Right renal pelvis (tissue), 4 donors: ENCODE data around the gene PPARD. TPM values are rescaled to one million over a fixed set of nuclear protein-coding genes. Genes with fewer than 3 reads are reported as not detected.

ENCODE experiments used
- DNase-seq, 4 donors: peaks; one replicate each; pipeline ENCODE4 v3.0.0-alpha.2; 2013; ENCODE audit warnings: low read depth in 4 of 4, low spot score in 3 of 4, missing footprints in 1 of 4
- polyA plus RNA-seq, 4 donors: library from polyadenylated mRNA; unstranded; fragments of 120-200 nt; gene quantifications; one replicate each; pipeline ENCODE4 v1.2.1, GENCODE V29; 2013; ENCODE audit not compliant: insufficient read length in 4 of 4

Gene PPARD
- polyA plus RNA-seq, 4 donors = 22.5 to 27.5 (median 24.0) TPM

DNA sequence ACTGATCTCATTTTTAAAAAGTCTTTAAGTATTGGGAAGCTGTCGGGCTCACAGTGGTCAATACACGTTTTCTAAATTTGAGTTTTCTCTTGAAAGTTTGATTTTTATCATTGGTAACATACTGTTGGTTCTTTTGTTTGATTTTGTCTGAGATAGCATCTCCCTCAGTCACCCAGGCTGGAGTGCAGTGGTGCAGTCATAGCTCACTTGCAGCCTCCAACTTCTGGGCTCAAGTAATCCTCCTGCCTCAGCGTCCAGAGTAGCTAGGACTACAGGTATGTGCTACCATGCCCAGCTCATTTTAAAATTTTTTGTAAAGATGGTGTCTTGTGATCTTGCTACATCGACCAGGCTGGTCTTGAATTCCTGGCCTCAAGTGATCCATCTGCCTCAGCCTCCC, 9.1 kb downstream of the PPARD start:
- DNase-seq = no peak

DNA sequence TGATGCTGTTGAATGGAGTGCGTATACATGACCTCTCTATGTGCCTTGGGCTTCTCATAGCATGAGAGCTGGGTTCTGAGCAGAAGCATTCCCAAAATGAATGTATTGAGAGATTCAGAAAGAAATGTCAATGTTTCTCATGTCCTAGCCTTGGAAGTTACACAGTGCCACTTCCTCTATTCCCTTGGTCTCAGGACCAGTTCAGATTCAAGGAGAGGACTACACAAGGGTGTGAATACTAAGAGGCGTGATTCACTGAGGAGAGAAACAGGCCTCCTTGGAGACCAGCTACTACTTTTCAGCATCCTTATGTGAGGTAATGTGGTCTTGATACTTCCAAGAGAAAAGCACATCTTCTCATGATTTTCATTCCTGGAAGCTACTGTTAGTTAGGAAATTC, 10.4 kb downstream of the PPARD start:
- DNase-seq = no peak

DNA sequence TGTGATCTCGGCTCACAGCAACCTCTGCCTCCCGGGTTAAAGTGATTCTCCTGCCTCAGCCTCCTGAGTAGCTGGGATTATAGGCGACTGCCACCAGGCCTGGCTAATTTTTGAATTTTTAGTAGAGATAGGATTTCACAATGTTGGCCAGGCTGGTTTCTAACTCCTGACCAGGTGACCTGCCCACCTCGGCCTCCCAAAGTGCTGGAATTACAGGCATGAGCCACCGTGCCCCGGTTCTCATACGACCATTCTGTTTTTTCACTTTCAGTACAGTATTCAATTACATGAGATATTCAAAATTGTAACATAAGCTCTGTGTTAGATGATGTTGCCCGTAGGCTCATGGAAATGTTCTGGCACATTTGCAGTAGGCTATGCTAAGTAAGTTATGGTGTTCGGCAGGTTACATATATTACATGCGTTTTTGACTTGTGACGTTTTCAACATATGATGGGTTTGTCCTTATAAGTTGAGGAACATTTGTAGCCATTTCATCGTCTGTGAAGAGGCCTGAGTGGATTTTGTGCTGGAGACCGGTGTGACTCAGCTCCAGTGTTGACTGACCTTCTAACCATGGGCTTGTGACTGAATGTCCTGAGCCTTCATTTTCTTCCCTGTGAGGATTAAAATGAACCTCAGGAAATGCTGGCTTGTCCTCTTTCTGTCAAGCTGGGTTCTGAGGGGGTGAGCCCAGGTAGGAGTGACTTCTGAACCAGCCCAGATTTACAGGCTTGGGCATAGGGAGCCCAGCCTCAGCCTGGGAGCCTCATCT, 12.2 kb downstream of the PPARD start:
- no peak for DNase-seq

DNA sequence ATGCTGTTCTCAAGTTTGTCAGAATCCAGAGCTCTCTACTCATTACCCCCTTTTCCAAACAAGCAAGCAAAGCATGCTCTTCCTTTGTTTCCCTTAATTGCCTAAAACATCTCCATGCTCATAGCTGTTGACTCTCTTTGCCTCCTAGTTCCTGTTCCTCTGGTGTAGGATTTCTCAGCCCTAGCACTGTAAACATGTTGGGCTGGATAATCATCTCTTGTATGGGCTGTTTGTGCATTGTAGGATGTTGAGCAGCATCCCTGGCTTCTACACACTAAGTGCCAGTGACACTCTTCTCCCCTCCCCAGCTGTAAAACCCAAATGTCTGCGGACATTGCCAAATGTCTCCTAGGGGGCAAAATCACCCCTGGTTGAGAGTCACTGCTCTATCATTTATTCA, 14.0 kb downstream of the PPARD start:
- no peak for DNase-seq

DNA sequence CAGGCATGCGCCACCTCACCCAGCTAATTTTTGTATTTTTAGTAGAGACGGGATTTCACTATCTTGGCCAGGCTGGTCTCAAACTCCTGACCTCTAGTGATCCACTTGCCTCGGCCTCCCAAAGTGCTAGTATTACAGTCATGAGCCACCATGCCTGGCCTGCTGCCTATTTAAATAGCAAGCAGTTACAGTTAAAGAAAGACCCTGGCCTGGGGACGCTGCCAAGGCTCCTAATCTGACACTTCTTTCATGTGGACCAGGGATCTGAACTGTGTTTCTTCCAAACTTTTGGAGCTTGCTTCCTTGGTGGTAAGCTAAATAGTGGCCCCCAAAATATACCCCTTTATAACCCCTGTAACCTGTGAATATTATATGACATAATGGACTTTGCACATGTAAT, 15.3 kb downstream of the PPARD start:
- no peak for DNase-seq

DNA sequence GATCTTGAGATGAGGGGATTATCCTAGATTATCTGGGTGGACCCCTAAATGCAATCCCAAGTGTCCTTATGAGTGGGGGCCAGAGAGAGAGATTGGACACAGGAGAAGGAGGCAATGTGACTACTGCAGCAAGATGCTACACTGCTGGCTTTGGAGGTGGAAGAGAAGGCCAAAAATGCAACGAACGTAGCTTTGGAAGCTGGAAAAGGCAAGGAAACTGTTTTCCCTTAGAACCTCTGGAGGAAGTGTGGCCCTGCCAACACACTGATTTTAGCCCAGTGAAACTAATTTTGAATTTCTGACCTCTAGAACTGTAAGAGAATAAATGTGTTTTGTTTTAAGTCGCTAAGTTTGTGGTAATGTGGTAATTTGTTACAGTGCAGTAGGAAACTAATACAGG, 15.7 kb downstream of the PPARD start:
- DNase-seq = no peak

DNA sequence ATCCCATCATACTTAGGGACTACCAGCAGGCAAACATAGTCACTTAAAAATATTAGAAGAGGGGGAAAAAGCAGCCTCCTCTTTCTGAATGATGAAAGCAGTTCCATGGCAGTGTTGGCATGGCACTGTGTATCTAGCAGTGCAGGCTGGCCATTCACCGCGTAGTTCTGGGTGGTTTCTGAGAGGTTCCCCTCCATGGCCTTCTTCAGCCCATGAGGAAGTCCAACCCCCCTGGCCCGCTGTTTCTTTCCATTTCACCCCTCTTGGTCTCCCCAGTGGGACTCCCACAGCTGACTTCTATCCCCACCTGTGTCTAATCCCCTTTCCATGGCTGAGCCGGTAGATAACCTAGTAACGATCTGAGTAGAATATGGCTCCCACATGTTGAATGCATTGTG, 17.0 kb downstream of the PPARD start:
- no peak for DNase-seq

DNA sequence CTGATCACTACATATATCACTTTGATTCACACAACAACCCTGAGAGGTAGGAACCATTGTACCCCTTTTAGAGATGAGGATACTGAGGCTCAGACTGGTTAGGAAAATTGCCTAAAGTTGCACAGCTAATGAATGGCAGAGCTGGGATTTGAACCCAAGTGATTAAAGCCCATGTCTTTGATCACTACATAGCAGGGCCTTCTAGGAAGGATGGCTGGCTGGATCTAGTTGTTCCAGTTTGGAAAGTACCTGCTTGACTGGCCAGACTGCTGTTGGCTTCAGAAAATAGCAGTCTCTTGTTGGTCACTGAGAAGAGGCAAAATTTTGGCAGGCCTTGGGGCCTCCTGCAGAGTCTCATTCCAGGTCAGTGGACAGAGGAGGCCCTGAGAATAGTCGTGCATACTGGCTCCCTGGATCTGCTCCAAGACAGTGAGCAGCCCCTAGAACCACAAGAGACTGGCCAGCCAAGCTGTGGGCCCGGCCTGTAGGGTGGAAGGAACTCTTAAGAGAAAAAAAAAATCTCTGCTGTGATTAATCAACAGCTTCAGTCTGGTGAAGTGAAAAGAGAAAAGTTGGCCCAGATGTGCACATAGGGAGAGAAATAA, 17.5 kb downstream of the PPARD start:
- no peak for DNase-seq

DNA sequence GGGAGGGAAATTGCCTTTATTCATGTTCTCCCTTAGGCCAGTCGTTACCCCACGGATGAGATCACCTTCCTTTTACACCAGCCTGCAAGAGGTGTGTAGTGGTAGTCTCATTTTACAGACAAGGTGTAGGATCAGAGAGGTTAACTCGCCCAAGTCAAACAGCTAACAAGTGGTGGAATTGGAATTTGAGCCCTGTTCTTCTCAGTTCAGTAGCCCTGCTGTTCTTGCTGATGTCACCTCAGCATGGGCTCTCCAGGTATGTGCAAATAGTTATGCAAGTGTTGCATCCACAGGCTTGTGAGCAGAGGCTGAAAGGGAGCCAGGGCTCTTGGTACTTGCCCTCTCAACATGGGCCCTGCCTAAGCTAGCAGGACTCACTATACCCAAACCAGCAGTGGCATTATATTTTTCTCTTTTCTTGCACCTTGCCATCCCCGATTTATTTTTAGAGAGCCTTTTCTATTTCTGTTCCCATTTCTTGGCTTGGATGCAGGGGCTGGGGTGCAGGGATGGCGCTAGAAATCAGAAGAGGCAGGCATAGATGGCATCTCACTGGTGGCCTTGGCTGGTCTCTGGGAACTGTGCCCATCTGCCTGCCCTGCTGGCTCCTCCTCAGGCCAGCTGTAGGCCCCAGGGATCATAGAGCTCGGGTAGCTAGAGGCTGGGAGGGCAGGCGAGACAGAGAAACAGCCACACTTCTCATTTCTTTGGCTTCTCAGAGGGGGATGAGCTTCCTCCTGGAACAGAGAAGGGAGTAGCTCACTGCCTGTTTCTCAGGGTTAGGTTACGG, 18.2 kb downstream of the PPARD start:
- no peak for DNase-seq

DNA sequence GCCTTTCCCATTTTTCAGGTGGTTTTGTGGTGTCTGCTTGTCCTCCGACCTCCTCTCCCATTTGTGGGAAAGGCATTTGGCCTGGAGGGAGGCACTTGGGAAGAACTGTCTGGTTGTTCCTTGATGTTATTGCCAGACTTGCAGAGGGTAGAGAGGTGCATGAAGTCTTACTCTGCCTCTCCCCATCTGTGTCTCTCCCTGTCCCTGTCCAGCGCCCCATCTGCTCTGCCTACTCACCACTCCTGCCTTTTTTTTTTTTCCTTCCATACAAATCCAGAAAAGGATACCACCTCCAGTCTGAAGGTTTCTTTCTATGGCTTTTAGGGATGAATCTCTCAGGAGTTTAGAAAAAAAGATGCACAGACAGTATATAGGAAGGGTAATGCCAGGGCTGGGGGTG, 19.8 kb downstream of the PPARD start:
- DNase-seq = no peak

DNA sequence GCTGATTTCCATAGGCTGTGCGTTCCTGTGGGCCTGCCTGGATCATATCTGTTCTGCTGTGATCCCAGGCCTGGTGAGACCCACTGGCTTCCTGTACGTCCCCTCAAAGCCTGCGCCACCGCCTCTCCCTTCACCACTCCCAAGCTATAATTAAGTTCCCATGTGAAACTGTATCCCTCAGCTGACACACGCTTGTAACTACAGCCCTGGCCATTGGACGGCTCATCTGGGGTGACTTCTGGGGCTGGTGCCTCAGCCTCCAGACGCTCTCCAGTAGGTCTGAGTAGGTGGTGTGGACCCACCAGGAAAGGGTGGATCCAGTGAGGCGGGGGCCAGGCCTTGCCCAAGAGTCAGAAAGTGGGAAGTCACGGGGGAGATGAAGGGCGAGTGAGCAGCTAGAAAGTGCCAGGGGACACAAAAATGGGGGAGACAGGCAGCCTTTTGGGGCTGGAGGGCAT, 21.0 kb downstream of the PPARD start:
- DNase-seq = peak in 2 of 4 donors; percentile 42 to 56

DNA sequence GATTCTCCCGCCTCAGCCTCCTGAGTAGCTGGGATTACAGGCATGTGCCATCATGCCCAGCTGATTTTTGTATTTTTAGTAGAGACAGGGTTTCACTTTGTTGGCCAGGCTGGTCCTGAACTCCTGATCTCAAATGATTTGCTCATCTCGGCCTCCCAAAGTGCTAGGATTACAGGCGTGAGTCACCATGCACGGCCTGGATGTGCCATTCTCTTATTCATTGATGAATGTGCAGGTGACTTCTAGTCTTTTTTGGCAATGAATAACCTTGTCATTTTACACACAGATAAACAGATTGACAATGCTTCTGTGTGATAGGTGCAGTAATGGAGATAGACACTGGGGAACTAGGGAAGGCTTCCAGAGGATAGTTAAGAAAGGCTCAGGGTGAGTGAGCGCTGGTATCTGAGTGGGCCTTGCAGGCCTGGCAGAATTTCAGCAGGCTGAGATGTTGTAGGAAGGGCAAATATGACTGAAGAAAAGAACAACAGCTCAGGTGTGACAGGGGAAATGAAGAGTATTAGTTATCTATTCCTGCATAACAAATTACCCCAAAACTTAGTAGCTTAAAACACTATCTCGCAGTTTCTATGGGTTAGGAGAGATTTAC, 23.3 kb downstream of the PPARD start:
- DNase-seq = no peak

DNA sequence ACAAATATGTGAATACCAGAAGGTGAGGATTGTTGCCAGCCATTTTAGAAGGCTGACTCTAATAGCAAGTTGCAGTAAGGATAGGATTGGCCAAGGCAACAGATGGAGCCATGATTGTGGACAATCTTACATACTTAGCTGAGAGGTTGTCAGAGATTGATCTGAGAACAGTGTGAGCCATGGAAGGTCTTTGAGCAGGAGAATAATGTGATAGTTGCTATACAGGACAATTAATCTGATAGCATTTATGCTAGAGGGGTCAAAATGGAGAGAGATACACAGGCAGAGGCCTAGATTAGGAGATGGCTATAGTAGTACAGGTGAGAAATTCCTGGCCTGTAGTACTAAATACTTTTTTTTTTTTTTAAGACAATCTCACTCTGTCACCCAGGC, 23.8 kb downstream of the PPARD start:
- DNase-seq = no peak

DNA sequence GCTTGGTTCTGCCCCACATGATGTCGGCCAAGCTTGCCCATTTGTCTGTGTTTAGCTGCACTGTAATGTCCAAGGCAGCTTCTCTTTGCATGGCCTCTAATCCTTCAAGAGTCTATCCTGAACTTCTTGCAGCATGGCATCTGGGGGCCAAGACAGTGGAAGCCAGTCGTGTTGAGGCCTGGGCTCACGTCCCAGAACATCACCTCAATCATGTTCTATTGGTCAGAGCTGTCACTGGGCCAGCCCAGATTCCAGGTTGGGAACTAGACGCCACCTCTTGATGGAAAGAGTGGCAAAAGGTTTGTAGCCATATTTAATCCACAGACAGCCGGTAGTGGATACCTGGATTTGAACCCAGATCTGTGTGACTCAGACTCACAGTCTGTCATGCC, 25.3 kb downstream of the PPARD start:
- DNase-seq = no peak

DNA sequence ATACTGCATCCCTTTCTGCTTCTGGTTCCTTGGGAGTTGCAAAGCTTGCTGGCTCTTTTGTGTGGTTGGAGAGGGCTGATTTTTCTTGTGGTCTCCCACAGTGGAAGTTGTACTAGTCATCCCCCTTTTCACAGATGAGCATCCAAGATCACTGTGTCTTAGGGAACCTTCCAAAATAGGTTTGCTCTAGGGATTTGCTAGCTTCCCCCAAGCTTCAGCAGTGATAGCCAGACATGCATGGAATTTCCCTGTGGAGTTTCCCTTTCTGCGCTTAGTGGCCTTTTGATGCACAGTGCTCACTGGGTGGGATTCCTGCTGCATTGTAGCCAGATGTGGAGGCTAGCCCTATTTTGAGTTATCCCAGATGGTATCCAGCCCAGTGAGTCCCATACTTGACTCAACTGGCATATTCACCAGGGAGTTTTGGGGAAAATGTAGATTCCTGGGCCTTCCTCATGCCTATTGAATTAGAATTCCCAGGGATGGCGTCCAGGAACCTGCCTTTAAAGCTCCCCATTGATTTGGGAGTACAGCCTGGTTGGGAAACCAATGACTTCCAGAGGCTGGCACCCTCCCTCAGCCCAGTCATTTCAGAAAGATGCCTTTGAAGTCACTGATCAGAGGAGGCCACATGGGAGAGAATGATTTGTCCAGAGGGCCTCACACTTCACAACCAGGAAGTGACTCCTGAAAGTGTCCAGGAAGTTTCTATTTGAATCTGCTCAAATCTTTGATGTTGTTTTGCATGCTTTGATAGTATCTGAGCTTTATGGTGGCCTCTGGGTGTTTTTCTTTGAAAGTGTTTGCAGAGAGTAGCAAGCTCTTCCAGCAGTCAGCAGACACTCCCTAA, 25.9 kb downstream of the PPARD start:
- no peak for DNase-seq

DNA sequence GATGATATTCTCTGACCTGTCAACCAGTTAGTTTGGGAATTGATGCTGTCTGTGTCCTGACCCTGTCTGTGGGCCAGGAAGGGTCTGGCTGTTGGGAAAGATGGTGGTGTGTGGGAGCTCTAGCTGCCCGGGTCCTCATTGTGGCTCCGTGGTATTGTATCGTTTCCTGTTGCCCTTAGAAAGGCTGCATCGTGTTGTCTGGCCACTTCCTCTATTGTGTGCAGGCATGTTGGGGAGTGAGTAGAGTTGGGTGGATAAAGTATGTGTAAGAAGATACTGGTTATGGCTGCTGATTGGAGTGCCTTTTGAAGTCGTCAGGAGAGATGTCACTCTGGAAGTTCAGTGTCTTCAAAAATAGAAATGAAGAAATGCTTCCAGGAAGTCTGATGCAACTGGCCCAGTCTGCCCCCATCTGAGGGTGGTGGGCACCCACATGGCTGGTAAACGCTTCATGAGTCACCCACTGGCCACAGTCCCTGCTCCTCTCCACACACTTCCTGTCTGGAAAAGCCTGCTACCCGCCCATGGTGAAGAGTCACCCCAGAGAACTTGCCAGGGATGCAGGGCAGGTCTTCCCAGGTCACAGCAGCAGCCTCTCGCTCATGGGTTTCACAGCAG, 27.9 kb downstream of the PPARD start:
- no peak for DNase-seq

DNA sequence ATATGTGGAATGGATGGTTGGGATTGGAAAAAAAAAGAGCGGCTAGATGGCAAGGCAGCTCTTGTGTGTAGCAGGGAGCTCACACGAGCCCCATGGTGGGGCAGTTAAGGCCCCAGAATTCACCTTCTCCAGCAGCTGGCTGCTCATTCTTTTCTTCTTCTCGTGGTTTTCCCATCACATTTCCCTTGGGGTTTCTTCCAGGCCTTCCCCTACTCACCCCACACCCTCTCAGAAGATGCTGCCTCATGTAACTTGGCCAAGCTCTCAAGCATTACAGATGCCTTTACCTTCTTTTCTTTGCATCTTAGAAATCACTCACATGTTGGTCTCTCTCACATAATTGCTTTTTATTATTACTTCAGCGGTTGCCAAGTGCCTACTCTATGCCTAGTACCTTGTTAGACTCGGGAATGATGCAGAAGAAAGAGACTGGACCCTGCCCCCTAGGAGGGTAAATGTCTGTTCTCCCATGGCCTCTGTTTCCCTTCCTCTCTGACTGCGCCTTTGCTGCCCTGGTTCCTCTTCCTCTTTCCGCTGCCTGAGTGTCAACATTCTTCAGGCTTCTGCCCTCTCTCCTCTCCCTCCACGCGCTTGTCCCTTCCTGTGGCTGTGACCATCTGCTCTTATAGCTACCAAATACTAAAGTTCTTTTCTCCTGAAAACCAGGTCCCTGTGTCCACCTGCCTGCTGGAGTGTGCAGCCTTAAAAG, 28.6 kb downstream of the PPARD start:
- no peak for DNase-seq

DNA sequence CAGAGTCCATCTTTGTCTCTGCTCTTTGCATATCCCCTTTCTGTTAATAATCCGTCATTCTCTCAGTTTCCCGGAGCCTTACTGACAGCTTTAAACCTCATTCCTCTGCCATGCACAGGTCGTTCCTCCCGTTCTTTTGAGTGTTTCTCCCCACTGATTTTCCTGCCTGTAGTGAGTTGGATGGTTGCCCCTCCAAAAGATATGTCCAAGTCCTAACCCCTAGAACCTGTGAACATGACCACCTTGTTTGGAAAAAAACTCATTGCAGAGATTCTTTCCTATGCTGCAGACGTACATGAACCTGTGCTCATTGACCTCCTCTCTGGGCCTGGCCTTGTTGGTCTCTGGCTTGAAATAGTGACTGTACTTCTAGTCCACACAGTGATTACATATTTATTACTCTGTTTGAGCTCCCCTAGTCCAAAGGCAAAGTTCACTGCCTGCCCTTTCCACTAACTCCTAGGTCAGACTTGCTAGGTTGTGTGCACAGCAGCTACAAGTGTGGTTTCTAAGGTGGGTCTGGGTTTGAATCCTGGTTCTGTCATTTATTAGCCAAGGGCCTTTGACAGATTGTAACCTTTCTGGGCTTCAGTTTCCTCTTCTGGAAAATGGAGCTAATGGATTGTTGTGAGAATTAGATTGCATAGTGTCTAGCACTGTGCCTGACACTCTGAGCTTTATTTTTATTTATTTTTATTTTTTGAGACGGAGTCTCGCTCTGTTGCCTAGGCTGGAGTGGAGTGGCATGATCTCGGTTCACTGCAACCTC, 29.3 kb downstream of the PPARD start:
- no peak for DNase-seq

DNA sequence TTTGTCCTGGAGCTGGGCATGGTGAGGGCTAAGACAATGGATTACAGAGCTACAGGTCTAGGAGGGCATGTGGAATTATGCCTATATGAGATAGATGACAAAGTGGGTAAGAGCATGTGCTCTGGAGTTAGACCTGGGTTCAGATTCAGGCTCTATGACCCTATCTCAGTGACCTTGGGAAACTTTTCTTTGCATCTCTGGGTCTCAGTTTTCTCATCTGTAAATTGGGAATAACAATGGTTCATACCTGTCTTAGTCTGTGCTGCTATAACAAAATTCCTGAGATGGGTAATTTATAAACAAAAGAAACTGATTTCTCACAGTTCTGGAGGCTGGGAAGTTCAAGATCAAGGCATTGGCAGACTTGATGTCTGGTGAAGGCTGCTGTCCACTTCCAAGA, 30.3 kb downstream of the PPARD start:
- no peak for DNase-seq
